ENCODE data around the gene MRPS25. TPM values are rescaled to one million over a fixed set of nuclear protein-coding genes. Genes with fewer than 3 reads are reported as not detected.
A peak's percentile ranks its signal among the peaks of the same experiment; 100 is the strongest.

MRPS25 gene
- total RNA-seq, 1 donor from 2014 or later = 141 TPM

GRCh38 chr3:15053541-15053940 is 11.6 kb downstream of the MRPS25 start:
- Mint-ChIP-seq H3K27ac (ENCODE audit: unreplicated experiment) (peak overlapping the region; percentile 86), H3K36me3 (ENCODE audit: unreplicated experiment) (peaks cover 5% of the 10 kb centered on the region), H3K27me3 (ENCODE audit: unreplicated experiment) (peaks cover 2% of the 10 kb centered on the region), H3K9me3 (ENCODE audit: unreplicated experiment) (peaks cover 5% of the 10 kb centered on the region), H3K4me3 (ENCODE audit: unreplicated experiment) (peak overlapping the region; percentile 66), H3K4me1 (ENCODE audit: low read depth, unreplicated experiment) (peaks cover 23% of the 10 kb centered on the region)
- no peak for TF ChIP-seq CTCF (IDR thresholded peaks at IDR 0.05; ENCODE audit: partially characterized antibody, unreplicated experiment)
- no peak for DNase-seq

- Mint-ChIP-seq H3K27ac (ENCODE audit: unreplicated experiment) (peak overlapping the region; percentile 86), H3K36me3 (ENCODE audit: unreplicated experiment) (peaks cover 5% of the 10 kb centered on the region), H3K4me1 (ENCODE audit: low read depth, unreplicated experiment) (peaks cover 23% of the 10 kb centered on the region), H3K4me3 (ENCODE audit: unreplicated experiment) (peak overlapping the region; percentile 66), H3K9me3 (ENCODE audit: unreplicated experiment) (peaks cover 3% of the 10 kb centered on the region), H3K27me3 (ENCODE audit: unreplicated experiment) (peaks cover 2% of the 10 kb centered on the region)
- peak; percentile 51 for DNase-seq
- no peak for TF ChIP-seq CTCF (IDR thresholded peaks at IDR 0.05; ENCODE audit: partially characterized antibody, unreplicated experiment)
Measured at GRCh38 chr3:15052335-15053242, 12.5 kb downstream of the MRPS25 start.

GRCh38 chr3:15051531-15051930 is 13.6 kb downstream of the MRPS25 start:
- Mint-ChIP-seq H3K9me3 (ENCODE audit: unreplicated experiment) (peaks cover 5% of the 10 kb centered on the region), H3K4me1 (ENCODE audit: low read depth, unreplicated experiment) (peaks cover 21% of the 10 kb centered on the region), H3K36me3 (ENCODE audit: unreplicated experiment) (no peaks in the 10 kb centered on the region), H3K27me3 (ENCODE audit: unreplicated experiment) (peaks cover 5% of the 10 kb centered on the region), H3K4me3 (ENCODE audit: unreplicated experiment) (no peak overlapping the region), H3K27ac (ENCODE audit: unreplicated experiment) (peak overlapping the region; percentile 86)
- peak; percentile 73 for TF ChIP-seq CTCF (IDR thresholded peaks at IDR 0.05; ENCODE audit: partially characterized antibody, unreplicated experiment)
- peak; percentile 72 for DNase-seq

GRCh38 chr3:15050405-15051092 is 14.6 kb downstream of the MRPS25 start:
- no peak for DNase-seq
- peaks cover 21% of the 10 kb centered on the region for H3K4me1 Mint-ChIP-seq (ENCODE audit: low read depth, unreplicated experiment)
- H3K27ac Mint-ChIP-seq (ENCODE audit: unreplicated experiment) = no peak overlapping the region
- peaks cover 6% of the 10 kb centered on the region for H3K27me3 Mint-ChIP-seq (ENCODE audit: unreplicated experiment)
- H3K9me3 Mint-ChIP-seq (ENCODE audit: unreplicated experiment) = peaks cover 5% of the 10 kb centered on the region
- H3K4me3 Mint-ChIP-seq (ENCODE audit: unreplicated experiment) = no peak overlapping the region
- H3K36me3 Mint-ChIP-seq (ENCODE audit: unreplicated experiment) = no peaks in the 10 kb centered on the region
- no peak for TF ChIP-seq CTCF (IDR thresholded peaks at IDR 0.05; ENCODE audit: partially characterized antibody, unreplicated experiment)

All from glutamatergic neuron (in vitro differentiated cells).